ENCODE results near the gene ATXN7L1. TPM values are rescaled to one million over a fixed set of nuclear protein-coding genes. Genes with fewer than 3 reads are reported as not detected.

ATXN7L1 gene
- total RNA-seq, 2 experiments from 2014 or later, result 0.59 TPM; not detected in 1

DNA sequence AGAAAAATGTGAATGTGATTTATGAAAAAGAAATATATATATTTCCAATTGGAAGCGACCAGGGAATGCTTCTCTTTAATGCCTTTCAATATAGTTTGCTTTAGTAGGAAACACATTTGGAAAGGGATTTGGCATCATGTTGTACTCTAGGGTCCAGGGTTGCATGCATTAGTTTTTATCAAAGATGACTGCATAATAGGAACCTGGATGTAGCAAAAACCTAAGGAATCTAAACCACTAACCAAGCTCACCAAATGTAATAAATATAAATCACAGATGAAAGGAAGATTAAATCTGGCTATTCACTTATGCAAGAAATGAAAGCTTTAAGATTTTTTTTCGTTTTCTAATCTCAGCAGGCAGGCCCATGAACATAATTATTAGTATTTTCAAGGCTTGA is 120.0 kb downstream of the ATXN7L1 start:
- ChIA-PET POLR2A (no interaction called here), CTCF (ENCODE audit: unreplicated experiment) (no interaction called here)
- Histone ChIP-seq H3K4me3 (ENCODE audit: low read depth, low read length, poor library complexity, severe bottlenecking) (no peak overlapping the region), H3K36me3 (ENCODE audit: insufficient read depth, low read length) (no peaks in the 10 kb centered on the region), H2AFZ (ENCODE audit: low read length) (no peak overlapping the region), H3K4me2 (ENCODE audit: low read length) (no peak overlapping the region), H3K4me1 (ENCODE audit: insufficient read depth, low read length, poor library complexity, severe bottlenecking) (no peaks in the 10 kb centered on the region), H3K27ac (ENCODE audit: low read depth, low read length, poor library complexity, severe bottlenecking) (no peak overlapping the region), H3K9me2 (ENCODE audit: insufficient read depth, low read length) (no peaks in the 10 kb centered on the region), H4K20me1 (ENCODE audit: insufficient read depth, low read length) (no peaks in the 10 kb centered on the region), H3K9me3 (ENCODE audit: low read length) (no peaks in the 10 kb centered on the region), H3K79me2 (ENCODE audit: insufficient read depth, low read depth, low read length) (no peaks in the 10 kb centered on the region)
- no TSS peak for BruUV-seq (replicated peaks)
- TF ChIP-seq EZH2phosphoT487 (IDR thresholded peaks at IDR 0.05; ENCODE audit: borderline replicate concordance, low read depth, low read length), result no peak
- TF ChIP-seq, protein P1, sequence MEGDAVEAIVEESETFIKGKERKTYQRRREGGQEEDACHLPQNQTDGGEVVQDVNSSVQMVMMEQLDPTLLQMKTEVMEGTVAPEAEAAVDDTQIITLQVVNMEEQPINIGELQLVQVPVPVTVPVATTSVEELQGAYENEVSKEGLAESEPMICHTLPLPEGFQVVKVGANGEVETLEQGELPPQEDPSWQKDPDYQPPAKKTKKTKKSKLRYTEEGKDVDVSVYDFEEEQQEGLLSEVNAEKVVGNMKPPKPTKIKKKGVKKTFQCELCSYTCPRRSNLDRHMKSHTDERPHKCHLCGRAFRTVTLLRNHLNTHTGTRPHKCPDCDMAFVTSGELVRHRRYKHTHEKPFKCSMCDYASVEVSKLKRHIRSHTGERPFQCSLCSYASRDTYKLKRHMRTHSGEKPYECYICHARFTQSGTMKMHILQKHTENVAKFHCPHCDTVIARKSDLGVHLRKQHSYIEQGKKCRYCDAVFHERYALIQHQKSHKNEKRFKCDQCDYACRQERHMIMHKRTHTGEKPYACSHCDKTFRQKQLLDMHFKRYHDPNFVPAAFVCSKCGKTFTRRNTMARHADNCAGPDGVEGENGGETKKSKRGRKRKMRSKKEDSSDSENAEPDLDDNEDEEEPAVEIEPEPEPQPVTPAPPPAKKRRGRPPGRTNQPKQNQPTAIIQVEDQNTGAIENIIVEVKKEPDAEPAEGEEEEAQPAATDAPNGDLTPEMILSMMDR (conservative IDR thresholded peaks at IDR 0.05; ENCODE audit: low read length), result no peak
- no peak for DNase-seq (ENCODE audit: low spot score)
- intact Hi-C loops (cut with micrococcal nuclease; ENCODE audit: unreplicated experiment), result no loop called here

DNA sequence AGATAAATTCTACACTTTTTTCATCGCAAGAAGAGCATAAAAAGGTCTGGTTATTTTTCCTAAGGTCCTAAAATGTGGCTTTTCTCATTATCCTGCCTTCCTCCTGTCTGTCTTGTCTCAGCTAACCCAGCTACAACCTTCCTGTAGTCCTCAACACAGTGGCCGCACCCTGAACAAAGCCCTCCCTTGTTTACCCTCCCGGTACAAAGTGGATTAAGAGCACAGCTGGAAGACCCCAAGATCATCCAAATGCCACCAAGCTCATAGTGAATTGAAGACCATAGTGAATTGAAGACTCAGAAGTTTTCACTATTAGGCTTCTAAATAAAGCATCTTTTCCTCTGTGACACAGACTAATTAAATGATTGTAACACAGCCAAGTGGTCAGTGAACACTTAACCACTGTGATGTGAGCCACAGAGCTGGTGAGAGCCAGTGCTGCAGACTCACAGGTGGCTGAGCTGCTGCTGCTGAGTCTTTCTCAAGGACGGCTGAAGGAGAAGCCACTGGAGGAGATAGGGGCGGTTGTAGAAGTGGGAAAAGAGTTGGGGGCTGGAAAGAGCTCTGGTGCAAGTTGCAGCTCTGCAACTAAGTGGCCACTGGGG is 123.6 kb downstream of the ATXN7L1 start:
- H3K9me3 ChIP-seq (ENCODE audit: low read length), result no peaks in the 10 kb centered on the region
- BruUV-seq (replicated peaks), result no TSS peak
- H3K4me2 ChIP-seq (ENCODE audit: low read length), result no peak overlapping the region
- DNase-seq (ENCODE audit: low spot score), result no peak
- no peak overlapping the region for H3K4me3 ChIP-seq (ENCODE audit: low read depth, low read length, poor library complexity, severe bottlenecking)
- no peaks in the 10 kb centered on the region for H4K20me1 ChIP-seq (ENCODE audit: insufficient read depth, low read length)
- intact Hi-C loops (cut with micrococcal nuclease; ENCODE audit: unreplicated experiment), result no loop called here
- H3K79me2 ChIP-seq (ENCODE audit: insufficient read depth, low read depth, low read length), result no peaks in the 10 kb centered on the region
- TF ChIP-seq, protein P1 (conservative IDR thresholded peaks at IDR 0.05; ENCODE audit: low read length), result no peak
- TF ChIP-seq EZH2phosphoT487 (IDR thresholded peaks at IDR 0.05; ENCODE audit: borderline replicate concordance, low read depth, low read length), result no peak
- no peaks in the 10 kb centered on the region for H3K4me1 ChIP-seq (ENCODE audit: insufficient read depth, low read length, poor library complexity, severe bottlenecking)
- H3K27ac ChIP-seq (ENCODE audit: low read depth, low read length, poor library complexity, severe bottlenecking), result no peak overlapping the region
- H3K36me3 ChIP-seq (ENCODE audit: insufficient read depth, low read length), result no peaks in the 10 kb centered on the region
- no peaks in the 10 kb centered on the region for H3K9me2 ChIP-seq (ENCODE audit: insufficient read depth, low read length)
- ChIA-PET POLR2A (interaction anchor here (2.0 kb wide), 1 partner anchor 10 kb away, joined by 6 read pairs; no protein-coding TSS in a partner anchor), CTCF (ENCODE audit: unreplicated experiment) (no interaction called here)
- H2AFZ ChIP-seq (ENCODE audit: low read length), result no peak overlapping the region

DNA sequence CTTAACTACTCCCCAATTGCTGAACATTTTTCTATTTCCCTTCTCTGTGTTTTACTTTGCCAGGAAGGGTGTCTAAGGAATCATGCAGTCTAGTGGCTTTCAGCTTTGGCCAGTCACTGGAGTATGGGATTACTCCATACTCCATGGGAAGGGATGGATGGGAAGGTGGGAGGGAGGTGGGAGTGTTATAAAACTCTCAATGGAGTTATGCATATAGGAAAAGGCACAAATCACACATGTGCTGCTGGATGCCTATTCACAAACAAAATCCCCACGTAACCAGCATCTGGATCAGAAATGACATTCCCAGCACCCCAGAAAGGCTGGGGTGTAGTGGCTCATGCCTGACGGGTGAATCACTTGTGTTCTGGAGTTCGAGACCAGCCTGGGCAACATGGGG is 125.3 kb downstream of the ATXN7L1 start:
- Histone ChIP-seq H3K9me2 (ENCODE audit: insufficient read depth, low read length) (no peaks in the 10 kb centered on the region), H4K20me1 (ENCODE audit: insufficient read depth, low read length) (no peaks in the 10 kb centered on the region), H3K4me1 (ENCODE audit: insufficient read depth, low read length, poor library complexity, severe bottlenecking) (no peaks in the 10 kb centered on the region), H3K36me3 (ENCODE audit: insufficient read depth, low read length) (no peaks in the 10 kb centered on the region), H3K27ac (ENCODE audit: low read depth, low read length, poor library complexity, severe bottlenecking) (no peak overlapping the region), H3K4me2 (ENCODE audit: low read length) (no peak overlapping the region), H2AFZ (ENCODE audit: low read length) (no peak overlapping the region), H3K9me3 (ENCODE audit: low read length) (no peaks in the 10 kb centered on the region), H3K4me3 (ENCODE audit: low read depth, low read length, poor library complexity, severe bottlenecking) (no peak overlapping the region), H3K79me2 (ENCODE audit: insufficient read depth, low read depth, low read length) (no peaks in the 10 kb centered on the region)
- TF ChIP-seq, protein P1 (conservative IDR thresholded peaks at IDR 0.05; ENCODE audit: low read length), result no peak
- ChIA-PET POLR2A (interaction anchor here (2.0 kb wide), 1 partner anchor 8 kb away, joined by 6 read pairs; no protein-coding TSS in a partner anchor), CTCF (ENCODE audit: unreplicated experiment) (no interaction called here)
- intact Hi-C loops (cut with micrococcal nuclease; ENCODE audit: unreplicated experiment), result no loop called here
- DNase-seq (ENCODE audit: low spot score), result no peak
- no TSS peak for BruUV-seq (replicated peaks)

Measured in OCI-LY7 (cell line).